Activated T-cell treated with anti-CD3 and anti-CD28 coated beads, Interleukin-2, amount 50 U/mL, for 1 hour (primary cell): ENCODE data around the gene PRPSAP2.
"Not testable (repeated sequence)": the region's sequence is repeated elsewhere in the genome, so short reads cannot be mapped to it uniquely, and the experiment has no call there.

Experiments used
- DNase-seq: peaks from one replicate; pipeline ENCODE4 v3.0.0-alpha.2; 2020

The PRPSAP2 gene

DNA sequence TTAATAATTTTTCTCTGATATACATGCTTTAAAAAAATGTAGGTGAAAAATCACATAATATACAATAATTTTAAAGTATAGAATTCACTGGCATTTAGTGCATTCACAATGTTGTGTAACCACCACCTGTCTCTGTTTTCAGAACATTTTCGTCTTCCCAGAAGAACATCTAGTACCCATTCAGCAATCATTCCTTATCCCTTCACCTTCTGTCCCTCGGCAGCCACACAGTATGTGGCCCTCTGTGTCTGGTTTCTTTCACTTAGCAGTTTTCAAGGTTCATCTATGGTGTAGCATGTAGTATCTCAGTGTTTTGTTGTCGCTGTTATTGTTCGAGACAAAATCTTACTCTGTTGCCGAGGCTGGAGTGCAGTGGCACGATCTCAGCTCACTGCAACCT is 33.6 kb downstream of the PRPSAP2 start:
- DNase-seq: no peak

DNA sequence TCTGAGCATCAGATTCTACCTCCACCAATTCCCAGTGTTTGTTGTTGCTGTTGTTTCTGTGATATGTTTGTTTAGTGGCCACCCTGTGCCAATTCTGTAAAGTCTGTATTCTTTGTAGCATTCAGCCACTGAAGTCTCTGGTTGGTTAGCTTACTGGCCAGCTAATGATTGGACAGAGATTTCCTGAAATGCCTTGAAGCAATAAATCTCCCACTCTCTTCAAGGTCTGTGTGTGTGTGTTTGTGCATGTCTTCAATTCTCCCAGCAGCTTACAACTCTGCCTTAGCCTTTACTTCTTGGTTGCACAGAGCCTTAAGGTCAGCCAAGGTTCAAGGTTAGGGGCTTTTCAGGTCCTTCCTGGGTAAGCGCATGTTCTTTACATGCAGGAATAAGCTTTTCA is 38.2 kb downstream of the PRPSAP2 start:
- no peak for DNase-seq

DNA sequence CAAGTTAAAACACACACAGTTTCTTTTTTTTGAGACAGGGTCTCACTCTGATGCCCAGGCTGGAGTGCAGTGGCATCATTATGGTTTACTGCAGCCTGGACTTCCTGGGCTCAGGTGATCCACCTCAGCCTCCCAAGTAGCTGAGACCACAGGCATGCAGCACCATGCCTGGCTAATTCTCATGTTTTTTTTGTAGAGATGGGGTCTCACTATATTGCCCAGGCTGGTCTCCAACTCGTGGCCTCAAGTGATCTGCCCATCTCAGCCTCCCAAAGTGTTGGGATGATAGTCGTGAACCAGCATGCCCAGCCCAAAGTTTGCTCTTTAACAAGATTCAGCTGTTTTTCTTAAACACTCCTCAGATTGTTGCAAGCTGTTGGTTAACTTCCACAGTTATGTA is 39.0 kb downstream of the PRPSAP2 start:
- DNase-seq: no peak

- no peak for DNase-seq
Measured at GRCh38 chr17:18904482-18904881, 46.6 kb downstream of the PRPSAP2 start.

DNA sequence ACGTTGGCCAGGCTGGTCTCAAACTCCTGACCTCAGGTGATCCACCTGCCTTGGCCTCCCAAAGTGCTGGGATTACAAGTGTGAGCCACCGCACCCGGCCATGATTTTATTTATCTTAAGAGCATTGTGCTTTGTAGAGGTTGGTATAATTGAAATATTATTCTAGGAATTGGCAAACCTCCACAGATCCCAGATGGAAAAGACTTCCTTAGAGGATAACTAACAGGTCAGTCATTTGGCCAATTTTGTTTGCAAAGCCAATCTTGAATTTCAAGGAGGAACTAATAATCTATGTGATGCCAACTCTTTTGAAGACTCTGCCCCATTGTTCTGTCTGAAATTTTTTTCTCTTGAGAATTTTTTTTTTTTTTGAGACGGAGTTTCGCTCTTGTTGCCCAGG is 47.3 kb downstream of the PRPSAP2 start:
- DNase-seq: no peak

DNA sequence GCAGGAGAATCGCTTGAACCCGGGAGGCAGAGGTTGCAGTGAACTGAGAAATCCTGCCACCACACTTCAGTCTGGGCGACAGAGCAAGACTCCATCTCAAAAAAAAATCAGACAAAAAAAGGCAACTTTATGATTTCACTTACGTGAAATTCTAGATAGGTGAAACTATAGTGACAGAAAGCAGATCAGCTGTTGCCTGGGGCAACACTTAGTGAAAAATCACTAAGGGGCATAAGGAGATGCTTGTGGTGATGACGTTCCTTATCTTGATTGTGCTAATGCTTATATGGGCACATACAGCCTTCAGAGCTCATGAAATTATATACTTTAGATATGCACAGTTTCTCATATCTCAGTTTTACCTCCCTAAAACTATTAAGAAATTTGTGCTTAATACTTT is 52.4 kb downstream of the PRPSAP2 start:
- no peak for DNase-seq

- no peak for DNase-seq
Measured at GRCh38 chr17:18910881-18911280, 53.0 kb downstream of the PRPSAP2 start.

DNA sequence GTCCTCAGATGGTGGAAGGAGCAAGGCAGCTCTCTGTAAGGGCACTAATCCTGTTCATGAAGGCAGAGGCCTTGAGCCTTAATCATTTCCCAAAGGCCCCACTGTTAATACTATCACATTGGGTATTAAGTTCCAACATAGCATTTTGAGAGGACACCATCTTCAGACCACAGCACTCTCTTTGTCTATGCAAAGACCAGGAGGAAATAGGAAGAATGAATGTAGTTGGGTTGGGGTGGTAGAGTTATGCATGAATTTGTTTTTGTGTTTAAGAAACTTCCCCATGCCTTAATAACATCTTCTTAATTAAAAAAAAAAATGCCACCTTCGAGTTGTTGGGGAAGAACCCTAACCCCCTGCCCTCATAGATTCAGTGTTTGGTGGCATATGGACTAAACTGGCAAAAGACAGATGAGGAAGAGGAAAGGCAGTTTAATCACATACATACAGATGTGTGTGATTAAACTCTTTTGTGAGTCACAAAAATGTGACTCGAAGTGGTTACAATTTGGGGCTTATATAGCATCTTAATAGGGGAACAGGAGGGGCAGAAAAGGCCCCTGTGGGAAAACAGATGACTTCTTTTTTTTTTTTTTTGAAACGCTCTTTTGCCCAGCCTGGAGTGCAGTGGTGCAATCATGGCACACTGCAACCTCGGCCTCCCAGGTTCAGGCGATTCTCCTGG is 59.0 kb downstream of the PRPSAP2 start:
- no peak for DNase-seq

- no peak for DNase-seq
Measured at GRCh38 chr17:18917506-18918032, 59.6 kb downstream of the PRPSAP2 start.

DNA sequence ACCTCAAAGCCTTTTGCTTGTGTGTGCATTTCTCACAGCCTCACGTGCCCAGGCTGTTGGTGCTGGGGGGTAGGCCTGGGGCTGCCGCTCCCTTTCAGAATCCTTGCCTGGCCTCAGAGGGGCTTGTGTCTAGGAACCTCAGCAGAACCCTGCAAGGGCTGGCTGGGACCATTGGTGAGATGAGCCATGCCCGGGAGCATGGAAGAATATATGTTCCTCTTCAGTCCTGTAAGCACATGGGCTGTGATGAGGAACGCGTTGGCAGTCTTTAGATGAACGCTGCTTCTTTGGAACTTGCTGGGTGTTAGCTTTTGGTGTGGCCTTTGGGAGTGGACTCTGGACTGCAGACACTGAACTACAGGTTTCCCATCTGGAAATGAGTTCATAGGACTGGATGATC is 62.0 kb downstream of the PRPSAP2 start:
- DNase-seq: no peak

DNA sequence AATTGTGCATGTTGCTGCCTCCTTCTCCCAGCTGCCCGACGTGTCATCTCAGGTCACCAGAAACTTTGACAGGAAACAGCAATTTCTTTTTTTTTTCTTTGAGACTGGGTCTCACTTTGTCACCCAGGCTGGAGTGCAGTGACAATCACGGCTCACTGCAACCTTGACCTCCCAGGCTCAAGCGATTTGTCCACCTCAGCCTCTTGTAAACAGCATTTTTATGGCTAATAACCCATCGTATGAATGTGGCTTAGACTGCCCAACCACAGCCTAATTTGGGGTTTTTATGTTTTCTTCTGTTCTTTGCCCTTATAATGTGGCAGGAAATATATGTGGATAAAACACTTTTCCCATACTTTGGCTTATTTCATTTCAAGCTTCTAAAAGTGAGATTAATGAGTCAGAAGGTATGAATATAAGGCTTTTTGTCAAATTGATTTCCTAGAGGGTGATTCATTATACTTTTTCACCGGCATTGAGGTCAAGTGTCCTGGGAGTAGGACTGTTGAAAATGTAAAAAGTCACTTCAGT is 63.0 kb downstream of the PRPSAP2 start:
- no peak for DNase-seq

DNA sequence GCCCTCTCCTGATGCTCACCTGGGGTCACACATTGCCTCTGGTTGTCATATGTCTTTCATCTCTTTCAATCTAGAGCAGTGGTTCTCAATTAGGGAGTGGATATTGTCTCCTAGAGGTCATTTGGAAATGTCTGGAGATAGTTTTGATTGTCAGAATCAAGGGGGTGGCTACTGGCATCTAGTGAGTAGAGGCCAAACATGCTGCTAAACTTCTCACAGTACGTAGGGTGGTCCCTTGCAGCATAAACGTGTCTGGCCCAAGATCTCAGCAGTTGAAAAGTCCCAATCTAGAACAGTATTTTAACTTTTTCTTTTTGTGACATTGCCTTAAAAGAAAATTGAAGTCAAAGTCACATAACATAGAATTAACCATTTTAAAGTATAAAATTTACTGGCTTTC is 63.6 kb downstream of the PRPSAP2 start:
- DNase-seq: no peak

DNA sequence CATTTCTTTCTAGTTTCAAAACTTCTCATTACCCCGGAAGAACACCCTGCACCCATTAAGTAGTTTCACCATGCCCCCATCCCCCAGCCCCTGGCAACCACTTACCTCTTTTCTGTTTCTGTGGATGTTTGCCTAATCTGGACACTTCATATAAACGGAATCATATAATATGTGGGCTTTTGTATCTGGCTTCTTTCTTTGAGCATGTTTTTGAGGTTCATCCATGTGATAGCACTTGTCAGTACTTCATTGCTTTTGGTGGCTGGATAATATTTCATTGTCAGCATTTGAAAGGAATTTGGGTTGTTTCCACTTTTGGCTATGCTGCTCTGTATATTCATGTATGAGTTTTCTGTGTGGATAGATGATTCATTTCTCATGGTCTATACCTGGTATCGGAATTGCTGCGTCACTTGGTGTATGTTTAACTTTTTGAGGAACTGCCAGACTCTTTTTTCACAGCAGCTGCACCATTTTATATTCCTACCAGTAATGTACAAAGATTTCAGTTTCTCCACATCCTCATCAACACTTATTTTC is 64.1 kb downstream of the PRPSAP2 start:
- no peak for DNase-seq

DNA sequence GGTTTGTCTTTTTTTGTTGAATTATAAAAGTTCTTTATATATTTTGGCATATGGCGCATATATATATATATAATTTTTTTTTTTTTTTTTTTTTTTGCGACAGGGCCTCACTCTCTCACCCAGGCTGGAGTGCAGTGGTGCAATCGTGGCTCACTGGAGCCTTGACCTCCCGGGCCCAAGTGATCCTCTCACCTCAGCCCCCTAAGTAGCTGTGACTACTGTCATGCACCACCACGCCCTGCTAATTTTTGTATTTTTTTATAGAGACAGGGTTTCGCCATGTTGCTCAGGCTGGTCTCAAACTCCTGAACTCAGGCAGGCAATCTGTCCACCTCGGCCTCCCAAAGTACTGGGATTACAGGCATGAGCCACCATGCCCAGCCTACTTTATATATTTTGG is 64.7 kb downstream of the PRPSAP2 start:
- DNase-seq: not testable (repeated sequence)

DNA sequence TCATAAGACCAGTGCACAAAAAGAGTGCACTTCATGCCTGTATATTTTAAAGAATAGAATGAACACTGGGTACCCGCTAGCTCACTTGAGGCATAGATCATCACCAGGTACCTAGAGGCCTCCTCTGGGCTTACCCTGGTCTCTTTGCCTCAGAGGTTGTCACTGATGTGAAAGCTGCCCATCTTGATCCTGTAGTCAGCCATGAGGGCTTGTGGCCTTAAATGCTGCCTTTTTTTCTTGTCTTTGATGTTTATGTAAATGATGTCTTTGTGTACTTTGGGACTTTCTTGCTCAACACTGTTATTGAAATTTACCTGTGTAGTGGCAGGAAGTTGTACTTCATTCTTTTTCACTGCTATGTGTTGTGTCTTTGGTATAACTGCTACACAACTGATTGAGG is 67.3 kb downstream of the PRPSAP2 start:
- no peak for DNase-seq

DNA sequence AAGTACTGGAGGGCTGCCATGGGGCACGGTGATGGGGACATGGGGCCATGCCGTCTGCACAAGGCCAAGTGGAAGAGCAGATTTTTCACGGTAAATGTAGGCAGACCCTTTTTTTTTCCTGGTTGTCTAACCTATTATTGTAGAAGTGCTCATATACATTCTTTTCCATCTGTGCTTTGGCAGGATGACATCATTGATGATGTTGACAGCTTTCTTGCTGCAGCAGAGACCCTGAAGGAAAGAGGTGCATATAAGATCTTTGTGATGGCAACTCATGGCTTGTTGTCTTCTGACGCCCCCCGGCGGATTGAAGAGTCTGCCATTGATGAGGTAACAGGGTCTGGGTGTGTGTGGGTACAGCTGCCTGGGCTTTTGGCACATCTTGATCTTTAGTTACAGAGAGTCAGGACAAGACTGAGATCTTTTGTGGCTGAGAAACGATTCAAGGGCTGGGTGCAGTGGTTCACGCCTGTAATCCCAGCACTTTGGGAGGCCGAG is 70.7 kb downstream of the PRPSAP2 start:
- DNase-seq: no peak

DNA sequence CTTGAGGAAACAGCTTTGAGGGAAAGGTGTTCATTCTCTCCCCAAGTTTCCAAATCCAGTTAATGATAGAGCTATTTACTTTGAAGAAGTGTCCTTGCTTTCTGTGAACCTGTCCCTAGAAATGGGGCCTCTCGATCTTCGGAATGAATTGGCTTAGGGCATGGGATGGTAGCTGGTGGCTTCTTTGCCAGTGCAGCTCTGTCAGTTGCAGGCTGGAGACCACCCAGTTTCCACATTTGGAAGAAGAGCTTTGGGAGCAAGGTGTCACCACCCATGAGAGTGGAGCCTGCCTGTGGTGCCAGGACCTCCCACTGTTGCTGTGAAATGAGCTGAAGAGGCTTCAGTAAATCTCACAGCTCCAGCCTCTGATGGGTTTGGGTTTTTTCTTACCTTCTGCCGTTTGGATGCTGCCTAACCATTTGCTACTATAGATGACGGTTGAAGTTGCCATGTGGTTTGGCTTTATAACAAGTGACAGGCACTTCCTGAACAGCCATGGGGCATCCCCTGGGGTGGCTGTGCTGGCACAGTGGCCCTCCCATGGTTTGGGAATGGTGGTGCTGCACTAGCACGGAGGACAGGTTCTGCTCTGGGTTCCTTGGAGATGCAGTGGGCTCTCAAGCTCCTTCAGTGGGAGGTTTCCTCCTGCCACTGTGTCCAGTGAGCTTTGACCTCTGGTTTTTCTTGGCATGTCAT is 74.6 kb downstream of the PRPSAP2 start:
- no peak for DNase-seq

DNA sequence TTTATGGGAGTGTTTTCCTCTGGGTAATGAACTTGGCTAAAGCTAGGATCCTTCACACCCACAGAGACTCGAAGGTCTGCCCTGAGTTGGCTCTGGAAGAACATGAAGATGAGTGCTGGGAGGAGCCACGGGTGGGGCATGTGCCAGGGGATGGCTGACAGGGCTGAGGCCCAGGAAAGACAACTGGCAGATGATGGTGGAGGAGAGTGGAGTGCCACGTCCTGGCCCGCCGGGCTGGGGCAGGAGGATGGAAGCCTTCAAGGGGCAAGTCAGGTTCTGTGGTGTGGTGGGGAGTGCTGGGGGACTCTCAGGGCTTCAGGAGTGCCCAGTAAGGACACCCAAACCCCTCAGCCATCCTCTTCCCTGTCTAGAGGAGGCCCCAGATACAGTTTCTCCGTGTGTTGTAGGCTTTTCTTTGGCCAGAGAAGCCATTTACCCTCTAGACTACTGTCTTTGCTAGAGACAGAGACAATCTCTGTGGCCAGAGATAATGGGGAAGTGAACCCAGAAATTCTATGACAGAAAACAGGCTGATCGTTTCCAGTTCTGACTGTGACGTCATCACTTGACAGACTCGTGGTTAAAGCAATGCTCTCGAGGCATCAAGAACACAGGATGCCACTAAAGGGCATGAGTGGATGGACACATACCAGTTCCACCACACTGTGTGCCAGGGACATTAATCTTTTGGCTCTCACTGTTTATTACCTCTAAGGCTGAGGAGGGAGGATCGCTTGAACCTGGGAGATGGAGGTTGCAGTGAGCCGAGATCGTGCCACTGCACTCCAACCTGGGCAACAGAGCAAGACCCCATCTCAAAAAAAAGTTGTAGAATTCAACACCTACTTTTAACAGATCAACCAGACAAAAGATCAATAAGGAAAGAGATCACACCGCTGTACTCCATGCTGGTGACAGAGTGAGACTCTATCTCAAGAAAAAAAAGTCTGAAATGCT is 75.4 kb downstream of the PRPSAP2 start:
- no peak for DNase-seq

DNA sequence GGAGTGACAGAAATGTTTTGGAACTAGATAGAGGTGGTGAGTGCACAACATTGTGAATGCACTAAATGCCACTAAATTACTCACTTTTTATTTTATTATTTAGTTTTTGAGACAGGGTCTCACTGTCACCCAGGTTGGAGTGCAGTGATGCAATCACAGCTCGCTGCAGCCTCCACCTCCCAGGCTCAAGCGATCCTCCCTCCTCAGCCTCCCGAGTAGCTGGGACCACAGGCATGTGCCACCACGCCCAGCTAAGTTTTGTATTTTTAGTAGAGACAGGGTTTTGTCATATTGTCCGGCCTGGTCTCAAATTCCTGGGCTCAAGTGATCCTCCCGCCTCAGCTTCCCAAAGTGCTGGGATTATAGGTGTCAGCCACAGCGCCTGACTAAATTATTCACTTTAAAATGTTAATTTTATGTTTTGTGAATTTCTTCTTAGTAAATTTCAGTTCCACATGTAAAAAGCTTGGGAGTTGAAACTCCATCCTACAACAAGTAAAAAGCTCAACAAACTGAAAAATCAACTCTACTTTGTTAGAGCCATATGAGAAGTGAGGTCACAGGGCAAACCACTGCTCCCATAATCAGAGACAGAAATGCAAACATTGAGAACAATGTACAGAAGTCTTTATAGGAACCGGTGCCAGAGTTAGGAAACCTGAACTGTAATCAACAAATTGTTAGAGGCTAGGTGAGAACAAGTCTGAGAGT is 80.2 kb downstream of the PRPSAP2 start:
- no peak for DNase-seq

DNA sequence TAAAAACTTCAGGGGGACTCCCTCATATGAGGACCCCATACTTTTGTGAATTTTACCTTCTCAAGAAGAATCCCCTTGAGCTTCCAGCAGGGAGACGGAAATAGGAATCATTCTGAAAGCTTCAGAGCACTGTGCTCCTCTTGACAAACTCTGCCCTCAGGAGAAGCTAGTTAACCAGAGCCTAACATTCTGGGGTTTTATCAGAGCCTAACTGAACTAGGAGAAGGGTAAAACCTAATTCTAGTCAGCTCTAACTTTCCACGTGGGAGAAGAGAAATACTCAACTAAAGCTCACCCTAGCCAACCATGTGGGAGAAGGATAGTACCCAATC is 80.7 kb downstream of the PRPSAP2 start:
- no peak for DNase-seq

GRCh38 chr17:18944646-18945045 is 86.7 kb downstream of the PRPSAP2 start:
- no peak for DNase-seq

DNA sequence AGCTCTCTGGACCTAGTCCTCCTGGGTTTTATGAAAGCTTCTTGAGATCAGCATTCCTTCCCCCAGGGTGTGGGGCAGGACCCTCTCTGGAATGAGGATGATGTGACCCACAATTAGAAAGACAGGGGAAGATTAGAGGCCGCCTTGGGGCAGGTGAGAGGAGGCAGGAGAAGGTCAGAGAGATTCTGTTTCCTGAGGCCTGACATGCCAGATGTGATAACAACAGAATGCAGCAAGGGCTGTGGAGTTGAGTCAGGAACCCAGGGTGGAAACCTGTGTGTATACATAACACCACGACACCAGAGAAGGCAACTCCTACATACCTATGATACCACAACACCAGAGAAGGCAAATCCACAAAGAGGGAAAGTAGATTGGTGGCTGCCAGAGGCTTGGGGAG is 88.6 kb downstream of the PRPSAP2 start:
- DNase-seq: no peak
